Esophagus mucosa (tissue), 1 donor: ENCODE results near the gene BICDL1. TPM values are rescaled to one million over a fixed set of nuclear protein-coding genes. Genes with fewer than 3 reads are reported as not detected.

Experiments
- ATAC-seq: fragments of 200-7000 bp; cut with Tn5 transposase; one replicate; pipeline ENCODE4 v1.9.1; 2020
- total RNA-seq: library from RNA; stranded (reverse); gene quantifications from one replicate; pipeline ENCODE4 v1.2.4, GENCODE V29; 2023
- donor health status: DM: yes; HTN: yes; CAD: no.

The BICDL1 gene
- total RNA-seq, 1 donor from 2014 or later = 32.6 TPM

DNA sequence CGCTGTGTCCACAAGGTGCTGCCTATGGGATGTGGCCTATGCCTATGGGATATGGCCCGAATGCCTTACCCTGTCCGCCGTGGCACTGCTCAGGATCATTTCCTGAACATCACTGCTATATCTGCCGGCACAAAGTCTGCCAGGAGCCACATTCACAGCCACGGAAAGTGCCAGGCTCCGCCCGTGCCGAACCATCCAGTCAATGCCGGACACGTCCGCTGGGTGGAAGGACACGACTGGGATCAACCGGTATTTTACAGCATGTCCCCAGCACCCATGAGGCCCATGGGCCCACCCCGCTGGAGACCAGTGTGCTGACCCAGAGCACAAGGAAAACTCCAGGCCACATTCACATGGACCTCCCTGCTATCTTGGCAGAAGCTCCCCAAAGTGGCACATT lies 142.1 kb downstream of the BICDL1 start:
- ATAC-seq = no peak

DNA sequence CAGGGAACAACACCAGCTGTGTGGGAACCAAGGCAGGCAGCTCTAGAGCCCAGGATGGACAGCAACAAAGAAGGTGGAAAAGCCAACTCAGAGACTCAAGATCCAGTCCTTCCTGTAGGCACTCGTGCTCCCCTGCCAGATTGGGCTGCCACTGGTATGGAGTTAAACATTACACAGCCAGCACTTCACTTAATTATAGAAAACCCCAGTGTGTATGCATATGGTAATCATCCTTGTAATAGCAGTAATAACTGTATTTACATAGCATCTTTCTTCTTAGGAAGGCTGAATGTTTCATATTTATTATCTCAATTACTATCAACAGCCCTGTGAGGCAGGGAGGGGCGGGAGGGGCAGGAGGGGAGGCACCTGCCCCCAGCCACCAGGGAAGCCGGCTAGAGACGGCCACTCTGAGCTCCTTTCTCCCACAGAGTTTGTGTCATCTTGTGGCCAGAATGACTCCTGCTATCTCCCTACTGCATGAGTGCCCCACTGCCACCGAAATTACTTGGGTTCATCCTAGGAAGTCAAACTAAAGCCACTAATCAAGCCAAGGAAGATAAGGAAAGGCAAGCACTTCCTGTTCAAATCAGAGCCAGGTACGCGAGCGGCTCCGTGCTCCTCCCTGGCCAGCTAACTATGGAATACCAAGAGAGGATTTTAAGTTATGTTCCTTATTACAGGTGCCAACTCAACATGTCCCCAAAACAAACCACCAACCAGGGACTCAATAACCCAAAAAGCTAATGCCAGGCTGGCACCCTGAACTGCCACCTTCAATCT lies 143.2 kb downstream of the BICDL1 start:
- ATAC-seq = no peak

DNA sequence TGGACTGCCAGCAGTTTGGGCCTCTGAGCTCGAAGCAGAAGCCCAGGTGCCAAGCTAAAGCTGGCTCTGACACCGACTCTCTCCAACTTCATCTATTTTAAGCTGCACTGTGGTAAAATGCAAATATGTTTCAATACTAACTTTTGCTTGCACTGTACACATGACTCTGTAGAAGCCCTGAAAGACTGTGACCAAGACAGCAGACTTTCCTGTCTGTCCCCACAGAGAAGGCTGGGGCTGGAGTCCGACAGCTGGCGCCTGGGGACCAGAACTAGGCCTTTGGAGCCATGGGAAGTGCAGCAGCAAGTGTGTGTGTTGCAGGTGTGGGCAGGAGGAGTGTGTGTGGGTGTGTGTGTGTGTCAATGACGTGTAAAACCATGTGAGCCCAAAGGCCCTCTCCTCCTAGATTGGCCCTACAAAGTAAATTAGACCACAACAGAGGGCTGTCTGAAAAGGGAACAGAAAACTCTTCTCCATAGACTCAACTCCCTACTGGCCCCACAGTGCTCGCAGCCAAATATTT lies 143.9 kb downstream of the BICDL1 start:
- ATAC-seq = peak; percentile 13

DNA sequence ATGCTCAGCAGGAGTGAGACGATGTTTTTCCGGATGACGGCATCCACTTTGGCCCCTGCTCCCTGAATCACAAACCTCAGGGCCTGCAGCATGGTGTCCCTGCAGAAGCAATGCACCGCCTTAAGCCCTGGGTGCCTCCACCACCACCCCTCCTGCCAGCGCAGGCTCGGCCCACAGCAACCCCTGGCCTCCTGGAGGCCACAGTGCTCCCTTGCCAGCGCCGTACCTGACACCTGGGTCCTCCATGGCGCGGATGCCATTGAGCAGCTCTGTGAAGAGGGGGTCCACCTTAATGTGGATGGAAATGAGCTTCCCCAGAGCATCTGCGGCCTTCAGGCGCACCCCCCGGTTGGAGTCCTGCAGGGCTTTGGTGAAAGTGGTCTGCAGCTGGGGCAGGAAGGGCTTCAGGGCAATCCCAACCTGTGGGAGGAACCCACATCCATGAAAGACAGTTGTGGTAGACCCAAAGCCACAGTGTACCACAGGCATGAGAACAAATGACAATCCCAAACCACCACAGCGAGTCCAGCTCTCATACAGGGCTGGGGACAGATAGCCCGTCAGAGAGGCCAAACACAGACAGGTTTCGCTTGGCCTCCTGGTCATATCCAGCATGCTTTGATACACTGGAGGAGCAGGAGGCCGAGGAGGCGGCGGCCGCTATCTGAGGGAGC lies 145.4 kb downstream of the BICDL1 start:
- no peak for ATAC-seq

DNA sequence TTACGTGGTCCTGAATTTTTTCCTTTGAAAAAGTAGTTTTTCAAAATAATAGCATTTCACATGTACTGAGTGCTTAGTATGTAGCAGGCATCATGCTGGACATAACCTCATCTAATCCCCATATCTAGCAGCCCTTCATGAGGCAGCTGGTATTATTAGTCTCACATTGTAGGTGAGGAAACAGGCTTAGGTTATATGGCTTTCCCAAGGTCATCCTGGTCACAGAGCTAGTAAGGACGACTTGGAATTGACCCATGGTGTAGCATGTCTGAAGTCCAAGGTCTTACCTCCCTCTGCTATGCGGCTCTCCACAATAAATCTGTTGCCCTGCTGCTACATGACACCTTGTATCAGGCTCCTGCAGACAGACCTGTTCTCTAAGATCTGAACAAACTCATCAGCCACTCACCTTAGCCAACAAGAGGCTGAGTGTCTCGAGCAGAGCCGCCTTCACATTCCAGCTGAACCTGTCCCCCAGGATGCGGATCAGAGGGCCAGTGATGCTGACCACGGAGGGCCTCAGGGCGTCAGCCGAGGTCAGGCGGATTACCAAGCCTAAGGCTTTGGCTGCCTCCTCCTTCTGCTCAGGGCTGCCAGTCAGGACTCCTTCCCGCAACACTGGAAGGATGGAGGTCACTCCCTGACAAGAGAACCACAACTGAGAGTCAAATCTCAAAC lies 147.2 kb downstream of the BICDL1 start:
- ATAC-seq = peak; percentile 75

DNA sequence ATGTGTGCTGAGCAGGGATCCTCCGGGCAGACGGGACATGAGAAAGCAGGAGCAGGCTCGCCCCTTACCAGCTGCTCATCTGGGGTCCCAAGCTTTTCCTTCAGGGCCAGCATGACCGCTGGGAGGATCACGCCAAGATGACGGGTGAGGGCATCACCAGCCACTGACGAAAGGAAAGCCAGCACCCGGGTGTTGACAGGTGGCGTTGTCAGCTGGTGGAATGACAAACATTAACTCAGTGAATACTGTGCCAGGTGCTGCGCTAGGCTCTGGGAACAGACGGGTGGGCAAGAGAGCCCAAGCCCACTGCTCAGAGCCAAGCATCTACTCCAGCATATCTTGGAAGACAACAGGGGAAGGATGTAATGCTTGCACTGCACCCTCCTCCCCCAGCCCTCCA lies 148.8 kb downstream of the BICDL1 start:
- ATAC-seq = no peak

DNA sequence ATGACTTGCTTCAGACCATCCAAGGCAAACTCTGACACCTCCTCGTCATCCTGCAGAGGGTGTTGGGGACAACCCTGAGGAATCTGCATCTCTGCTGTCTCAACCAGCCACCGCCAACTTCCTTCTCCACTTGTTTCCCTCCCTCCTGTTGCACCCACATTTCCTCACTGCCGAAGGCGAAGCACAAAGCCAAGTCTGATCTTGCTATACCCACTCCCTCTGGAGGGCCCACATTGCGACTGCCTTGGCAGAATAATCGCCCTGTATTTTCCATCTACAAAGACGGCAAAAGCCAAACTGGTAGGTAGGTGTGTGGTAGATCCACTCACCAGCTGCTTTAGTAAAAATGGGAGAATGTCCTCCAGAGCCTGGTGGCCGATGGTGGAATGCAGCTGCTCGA lies 149.3 kb downstream of the BICDL1 start:
- no peak for ATAC-seq

DNA sequence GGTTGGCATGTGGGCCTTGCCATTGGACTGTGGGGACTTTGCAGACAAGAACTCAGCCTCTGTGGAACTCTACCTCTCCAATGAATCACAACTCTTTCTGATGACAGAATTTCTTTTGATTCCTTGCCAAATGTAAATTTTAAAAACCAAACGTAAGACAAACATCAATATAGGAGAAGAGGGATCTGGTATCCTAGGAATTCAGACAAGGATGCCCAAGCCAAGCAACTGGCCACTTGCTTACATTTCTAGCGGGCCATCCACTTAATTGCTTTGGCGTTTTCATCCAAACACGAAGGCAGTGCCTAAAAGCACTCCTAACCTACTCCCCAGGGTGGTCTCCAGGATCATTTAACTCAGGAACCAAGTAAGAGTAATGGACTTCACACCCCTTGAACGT lies 150.9 kb downstream of the BICDL1 start:
- ATAC-seq = no peak

DNA sequence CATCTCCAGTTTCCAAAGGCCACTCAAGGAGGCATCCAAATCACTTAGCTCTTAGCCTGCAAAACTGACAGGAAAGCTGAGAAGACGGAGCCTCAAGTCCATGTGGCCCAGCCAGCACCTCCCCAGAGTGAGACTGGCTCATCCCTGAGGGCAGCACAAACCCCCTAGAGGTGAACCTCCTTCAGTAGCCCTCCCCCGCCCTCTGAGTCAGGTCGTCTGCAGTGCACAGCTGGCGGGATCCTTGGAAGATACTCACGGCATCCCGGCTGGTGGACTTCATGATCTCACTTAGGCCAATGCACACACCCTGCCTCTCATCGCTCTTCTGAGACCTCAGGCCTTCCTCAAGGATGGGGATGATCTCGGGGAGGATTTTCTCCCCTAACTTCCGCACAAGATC lies 151.6 kb downstream of the BICDL1 start:
- ATAC-seq = no peak

DNA sequence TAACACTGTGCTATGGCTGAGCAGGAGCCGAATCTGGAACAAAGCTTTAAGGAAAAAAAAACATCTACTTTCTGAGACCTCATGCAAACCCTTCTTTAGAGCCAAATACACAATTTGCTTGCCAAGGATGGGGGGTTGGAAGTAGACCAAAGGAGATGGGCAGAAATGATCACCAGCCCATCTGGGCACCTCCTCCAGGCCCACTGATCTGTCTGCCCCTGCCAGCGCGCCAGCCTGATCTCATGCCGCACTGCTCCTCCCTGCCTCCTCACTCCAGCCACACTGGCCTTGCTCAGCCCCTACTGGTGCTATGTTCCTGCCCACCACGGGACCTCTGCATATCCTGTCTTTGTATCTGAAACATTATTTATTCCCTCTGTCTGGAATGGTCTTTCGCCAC lies 152.3 kb downstream of the BICDL1 start:
- ATAC-seq = no peak

DNA sequence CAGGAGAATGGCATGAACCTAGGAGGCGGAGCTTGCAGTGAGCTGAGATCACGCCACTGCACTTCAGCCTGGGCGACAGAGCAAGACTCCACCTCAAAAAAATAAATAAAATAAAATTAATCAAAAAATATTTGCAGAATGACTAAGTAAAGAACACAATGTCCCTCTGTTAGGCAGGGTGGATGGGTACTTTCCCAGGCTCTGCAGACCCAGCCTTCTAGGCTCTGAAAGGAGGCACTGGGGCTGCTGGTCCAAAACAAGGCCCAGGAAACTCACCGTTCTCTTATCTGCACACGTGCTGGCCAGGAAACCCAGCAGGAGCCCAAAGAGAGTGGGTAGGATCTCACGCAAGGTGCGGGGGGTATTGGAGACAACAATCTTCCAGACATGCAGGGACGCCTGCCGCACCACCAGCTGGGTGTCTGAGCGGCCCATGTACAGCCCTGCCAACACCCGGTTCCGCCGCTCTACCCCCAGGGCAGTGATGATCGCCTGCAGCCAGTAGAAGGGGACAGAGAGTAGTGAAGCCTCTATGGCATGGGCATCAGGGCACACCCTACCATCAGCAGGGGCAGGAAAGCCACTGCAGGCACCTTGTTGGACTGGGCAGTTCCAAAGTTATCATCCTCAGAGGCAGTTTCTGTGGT lies 153.3 kb downstream of the BICDL1 start:
- ATAC-seq = no peak

Other genes with a start within 250 kb of the BICDL1 start
- gene CIT, start 111.9 kb upstream of the BICDL1 start, total RNA-seq = 14.5 TPM
- 57.7 TPM for gene RAB35, start 127.5 kb downstream of the BICDL1 start, total RNA-seq
- gene GCN1, start 205.5 kb downstream of the BICDL1 start, total RNA-seq = 65.0 TPM
- 3,286 TPM for gene RPLP0, start 211.9 kb downstream of the BICDL1 start, total RNA-seq